ENCODE results near the gene ARHGEF33.

- TF ChIP-seq POLR2A (IDR thresholded peaks at IDR 0.05; ENCODE audit: low read depth, low read length) (no peak), POU2F2 (IDR thresholded peaks at IDR 0.05; ENCODE audit: low read depth, low read length) (no peak), POLR2AphosphoS5 (IDR thresholded peaks at IDR 0.05; ENCODE audit: low read depth, low read length) (no peak), TAF1 (IDR thresholded peaks at IDR 0.05; ENCODE audit: low read depth, low read length) (no peak), SPI1 (IDR thresholded peaks at IDR 0.05; ENCODE audit: low read depth, low read length) (no peak), PAX5 (IDR thresholded peaks at IDR 0.05; ENCODE audit: insufficient read depth, low read length, severe bottlenecking) (no peak)
These were observed 11.1 kb downstream of the ARHGEF33 start for GRCh38 chr2:38900726-38901125.
